CD4-positive, alpha-beta T cell treated with Interferon alpha-2 for 1 hour (primary cell): ENCODE measurements around the gene MS4A6A.
A peak's percentile ranks its signal among the peaks of the same experiment; 100 is the strongest.
"Not testable (repeated sequence)": the region's sequence is repeated elsewhere in the genome, so short reads cannot be mapped to it uniquely, and the experiment has no call there.

ENCODE experiments used
- DNase-seq, 2 donors: peaks; one replicate each; pipeline ENCODE4 v3.0.0-alpha.2; 2020 to 2022

MS4A6A gene

DNA sequence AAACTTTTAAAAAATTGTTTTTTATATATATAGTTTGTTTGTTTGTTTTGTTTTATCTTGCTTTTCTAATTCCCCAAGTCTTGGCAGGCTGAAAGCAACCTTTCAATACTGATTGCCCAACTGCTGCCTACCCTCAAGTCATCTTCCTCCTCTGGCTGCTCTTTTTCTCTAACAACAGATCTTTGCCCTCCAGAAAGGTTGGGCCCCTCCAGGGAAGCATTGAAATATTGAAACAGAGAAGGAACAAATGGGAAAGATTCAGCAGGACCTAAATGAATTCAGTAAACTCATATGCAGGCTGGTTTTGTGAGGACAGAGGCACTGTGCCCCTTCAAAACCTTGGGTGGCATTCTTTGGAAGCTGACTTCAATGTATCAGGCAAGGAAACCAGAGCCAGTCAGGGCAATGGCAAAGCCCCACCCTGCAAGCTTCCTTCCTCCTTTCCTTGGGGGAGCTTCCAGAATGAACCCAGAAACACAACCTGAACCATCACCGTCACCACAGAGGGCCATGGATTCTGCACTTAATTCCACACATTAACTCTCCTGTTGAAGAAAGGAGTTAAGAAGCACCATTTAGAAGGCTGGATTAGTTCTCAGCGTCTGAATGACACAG, 815 bp upstream of the MS4A6A start:
- DNase-seq, result no peak

DNA sequence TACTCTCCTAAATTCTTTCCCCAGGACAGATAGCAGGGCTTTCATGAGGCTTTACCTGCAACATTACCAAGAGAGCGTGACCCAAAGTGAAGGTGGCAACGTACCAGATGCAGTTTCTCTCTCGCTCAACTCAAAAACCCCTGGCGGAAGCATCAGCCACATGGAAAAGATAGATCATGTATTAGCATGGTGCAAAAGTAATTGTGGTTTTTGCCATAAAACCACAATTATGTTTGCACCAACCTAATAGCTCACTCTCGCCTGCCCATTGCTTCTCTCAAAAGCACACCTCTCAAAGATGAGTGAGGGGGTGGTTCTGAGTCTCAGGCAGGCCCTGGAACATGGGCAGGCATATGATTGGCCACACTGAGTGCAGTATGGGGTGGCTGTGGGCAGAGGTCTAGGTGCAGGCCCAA, 7.0 kb downstream of the MS4A6A start:
- DNase-seq, result no peak

DNA sequence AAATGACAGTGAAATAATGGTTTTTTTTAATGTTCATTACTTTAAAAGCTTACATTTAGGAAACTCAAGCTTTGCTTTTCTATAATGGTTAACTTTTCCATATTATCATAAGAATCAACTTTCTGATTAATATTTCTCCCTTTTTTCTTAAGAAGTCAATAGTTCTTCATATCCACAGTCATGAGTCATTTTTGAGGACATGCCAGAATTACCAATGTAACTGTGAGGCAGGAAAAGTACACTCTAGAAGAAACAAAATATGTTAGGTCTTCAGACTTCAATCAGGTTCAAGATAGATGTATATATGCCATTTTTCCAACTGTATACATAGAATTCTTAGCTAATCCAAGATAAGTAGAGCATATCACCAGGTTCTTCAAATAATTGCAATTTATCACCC, 10.9 kb downstream of the MS4A6A start:
- DNase-seq, result no peak

DNA sequence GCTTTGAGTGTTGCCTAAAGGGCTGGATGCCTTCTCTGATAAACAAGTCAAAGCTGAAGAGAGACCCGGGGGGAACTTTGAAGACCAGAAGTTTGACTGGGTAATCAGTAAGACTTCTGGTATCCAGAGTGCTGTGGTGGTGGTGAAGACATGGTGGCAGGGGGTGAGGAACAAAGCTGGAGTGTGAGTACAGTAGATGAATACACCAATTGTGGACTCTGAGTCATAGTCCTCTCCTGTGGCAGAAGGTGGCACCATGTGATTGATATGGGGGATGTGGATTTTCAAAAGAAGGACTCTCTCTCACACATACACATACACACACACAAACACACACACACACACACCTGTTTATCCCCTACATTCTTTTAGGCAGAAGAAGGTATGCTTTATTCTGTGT, 12.3 kb downstream of the MS4A6A start:
- DNase-seq, result no peak

- no peak for DNase-seq
Observed at GRCh38 chr11:60169264-60169915, 13.5 kb downstream of the MS4A6A start.

GRCh38 chr11:60168306-60168705, 14.6 kb downstream of the MS4A6A start:
- no peak for DNase-seq

- DNase-seq, result no peak
Observed at GRCh38 chr11:60165951-60166350, 16.9 kb downstream of the MS4A6A start.

DNA sequence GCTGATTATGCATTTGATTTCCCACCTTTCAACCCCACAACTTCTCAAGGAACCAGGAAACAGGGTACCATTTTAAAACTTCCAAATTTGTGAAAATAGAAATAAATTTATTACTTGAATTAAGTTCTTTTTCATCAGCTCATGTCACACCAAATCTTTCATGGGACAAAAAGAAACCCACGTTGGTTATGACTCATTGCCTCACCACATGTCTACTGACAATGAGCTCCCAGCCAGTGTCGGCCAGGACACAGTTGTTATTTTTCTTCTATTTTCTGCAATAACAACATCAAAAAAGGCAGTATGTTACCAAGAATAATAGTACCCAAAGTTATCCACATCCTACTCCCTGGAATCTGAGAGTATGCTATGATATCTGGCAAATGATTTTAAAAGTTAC, 17.3 kb downstream of the MS4A6A start:
- no peak for DNase-seq

- DNase-seq, result no peak
Observed at GRCh38 chr11:60164550-60165075, 18.3 kb downstream of the MS4A6A start.

- no peak for DNase-seq
Observed at GRCh38 chr11:60161766-60162165, 21.1 kb downstream of the MS4A6A start.

- DNase-seq, result no peak
Observed at GRCh38 chr11:60161107-60161506, 21.8 kb downstream of the MS4A6A start.

- no peak for DNase-seq
Observed at GRCh38 chr11:60159868-60160267, 23.0 kb downstream of the MS4A6A start.

DNA sequence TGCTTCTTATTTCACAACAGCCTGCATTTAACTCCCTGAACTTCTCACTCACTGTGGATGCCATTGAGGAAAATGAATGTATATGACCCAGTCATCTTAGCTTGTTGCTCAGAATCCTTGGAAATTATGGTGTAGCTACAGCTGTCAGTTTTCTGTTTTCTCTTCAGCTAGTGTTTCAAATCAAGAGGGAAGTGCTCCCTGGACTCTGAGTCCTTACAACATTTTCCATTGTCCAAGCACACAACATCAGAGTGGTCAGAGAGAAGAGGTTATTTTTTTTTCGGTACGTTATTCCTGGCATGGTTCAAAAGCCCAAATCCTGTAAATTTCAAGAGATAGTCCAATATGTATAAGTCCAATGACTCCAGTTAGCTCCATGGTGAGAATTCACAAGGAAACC, 23.6 kb downstream of the MS4A6A start:
- DNase-seq, result no peak

DNA sequence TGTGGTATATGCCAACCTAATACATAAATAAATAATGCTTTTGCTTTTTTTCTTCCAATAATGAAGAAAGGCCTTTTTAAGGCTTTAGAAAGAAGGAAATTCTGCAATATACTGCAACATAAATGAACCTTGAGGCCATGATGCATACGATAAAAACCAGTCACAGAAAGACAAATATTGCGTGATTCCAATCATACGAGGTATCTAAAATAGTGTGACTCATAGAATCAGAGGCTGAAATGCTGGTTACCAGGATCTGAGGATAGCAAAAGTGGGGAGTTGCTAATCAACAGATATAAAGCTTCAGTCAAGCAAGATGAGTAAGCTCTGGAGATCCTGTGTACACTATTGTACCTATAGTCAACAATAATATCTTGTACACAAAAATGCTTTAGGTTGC, 24.2 kb downstream of the MS4A6A start:
- no peak for DNase-seq

- DNase-seq, result no peak
Observed at GRCh38 chr11:60155931-60156330, 27.0 kb downstream of the MS4A6A start.

GRCh38 chr11:60152727-60153126, 30.2 kb downstream of the MS4A6A start:
- not testable (repeated sequence) for DNase-seq

DNA sequence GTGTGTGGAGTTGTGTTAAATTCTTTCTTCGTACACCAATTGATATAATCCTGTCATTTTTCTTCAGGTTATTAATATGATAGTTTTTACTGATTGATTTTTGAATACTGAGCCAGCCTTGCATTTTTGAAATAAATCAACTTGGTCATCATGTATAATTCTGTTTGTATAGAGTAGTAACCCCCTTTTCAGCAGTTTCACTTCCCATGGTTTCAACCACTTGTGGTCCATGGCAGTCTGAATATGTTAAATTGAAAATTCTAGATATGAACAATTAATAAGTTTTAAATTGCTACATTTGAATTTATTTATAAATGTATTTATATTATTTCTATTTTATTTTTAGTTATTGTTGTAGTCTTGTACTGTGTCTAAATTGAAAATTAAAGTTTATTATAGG, 32.6 kb downstream of the MS4A6A start:
- no peak for DNase-seq

GRCh38 chr11:60145677-60146076, 37.2 kb downstream of the MS4A6A start:
- no peak for DNase-seq

GRCh38 chr11:60143768-60144167, 39.1 kb downstream of the MS4A6A start:
- no peak for DNase-seq

- DNase-seq, result no peak
Observed at GRCh38 chr11:60133917-60134316, 49.0 kb downstream of the MS4A6A start.

GRCh38 chr11:60131912-60132311, 51.0 kb downstream of the MS4A6A start:
- no peak for DNase-seq

GRCh38 chr11:60130496-60130895, 52.4 kb downstream of the MS4A6A start:
- peak; percentile 7 to 31 for DNase-seq

GRCh38 chr11:60129853-60130252, 53.0 kb downstream of the MS4A6A start:
- no peak for DNase-seq

GRCh38 chr11:60128866-60129265, 54.0 kb downstream of the MS4A6A start:
- DNase-seq, result not testable (repeated sequence)

DNA sequence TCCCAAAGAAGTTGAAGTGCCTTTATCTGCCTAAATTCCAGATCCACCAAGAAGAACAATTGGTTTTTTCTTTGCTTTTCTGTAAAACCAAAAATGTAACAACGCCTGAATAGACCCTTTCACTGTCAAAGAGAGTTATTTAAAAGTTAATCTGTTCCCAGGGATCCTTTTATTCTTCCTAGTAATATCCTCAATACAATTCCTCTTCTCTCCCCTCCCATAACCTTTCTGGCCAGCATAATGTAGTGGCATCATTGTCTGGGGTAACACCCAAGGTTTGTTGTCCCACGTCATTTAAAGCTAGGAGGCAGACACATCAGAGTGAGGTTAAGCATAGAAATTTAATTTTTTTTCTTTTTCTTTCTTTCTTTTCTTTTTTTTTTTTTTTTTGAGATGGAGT, 54.5 kb downstream of the MS4A6A start:
- no peak for DNase-seq
